Measurements from ENCODE around the gene EIF4H. TPM values are rescaled to one million over a fixed set of nuclear protein-coding genes. Genes with fewer than 3 reads are reported as not detected.

Gene EIF4H
- polyA plus RNA-seq, 1 donor (not counting 4 experiments of a cell fraction or from before 2014, with no cell fraction given), result 340 TPM

DNA sequence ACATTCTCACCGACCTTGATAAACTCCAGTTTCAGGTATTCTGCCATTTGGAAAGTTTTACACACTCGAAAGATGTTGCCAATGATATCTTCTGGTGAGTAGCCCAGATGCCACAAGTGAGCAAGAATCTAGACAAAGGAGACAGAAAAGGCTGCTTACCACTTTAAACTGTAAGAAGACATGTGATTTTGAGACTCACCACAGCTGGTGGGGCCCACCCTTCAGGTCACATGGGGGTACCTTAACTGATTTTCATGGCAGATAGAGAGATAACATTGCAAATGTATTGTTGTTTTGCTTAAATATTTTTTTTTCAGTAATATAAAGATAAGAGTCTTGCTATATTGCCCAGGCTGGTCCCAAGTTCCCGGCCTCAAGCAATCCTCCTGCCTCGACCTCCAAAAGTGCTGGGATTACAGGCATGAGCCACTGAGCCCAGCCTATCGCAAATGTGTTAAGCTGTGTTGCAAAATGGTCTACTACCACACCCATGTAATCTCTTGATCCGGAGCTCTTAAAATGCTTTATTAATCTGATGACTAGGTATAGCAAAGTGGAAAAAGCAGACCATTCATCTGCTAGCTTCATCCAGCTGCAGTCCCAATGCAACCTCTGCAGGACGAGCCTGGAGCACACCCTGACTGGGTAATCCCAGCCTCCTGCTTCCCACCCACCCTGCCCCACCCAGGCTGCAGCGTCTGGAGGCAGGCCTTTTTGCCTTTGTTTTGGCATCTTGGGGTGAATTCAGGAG lies 61.5 kb downstream of the EIF4H start:
- Histone ChIP-seq H3K4me2 (ENCODE audit: control insufficient read depth, extremely low read depth, insufficient read depth, low read depth, low read length) (no peak overlapping the region), H3K36me3 (ENCODE audit: control insufficient read depth in 2 of 2, extremely low read depth in 1 of 2, insufficient read depth in 2 of 2, low read length in 2 of 2) (peaks cover 6 to 32% of the 10 kb centered on the region in 2 experiments), H3K4me3 (ENCODE audit: control insufficient read depth in 2 of 3, extremely low read depth in 1 of 3, insufficient read depth in 2 of 3, low read depth in 1 of 3, low read length in 3 of 3) (no peak overlapping the region), H3K4me1 (ENCODE audit: control insufficient read depth, extremely low read depth, insufficient read depth, low read length) (no peaks in the 10 kb centered on the region), H2AFZ (ENCODE audit: control insufficient read depth, low read length) (no peak overlapping the region), H3K9me3 (ENCODE audit: control insufficient read depth, low read depth, low read length) (no peaks in the 10 kb centered on the region), H3K27me3 (ENCODE audit: control insufficient read depth, extremely low read depth, insufficient read depth, low read length) (no peaks in the 10 kb centered on the region), H3K9me1 (ENCODE audit: control insufficient read depth, extremely low read depth, insufficient read depth, low read length) (no peaks in the 10 kb centered on the region), H3K27ac (ENCODE audit: control insufficient read depth, insufficient read depth, low read length) (no peak overlapping the region), H4K20me1 (ENCODE audit: control insufficient read depth, extremely low read depth, insufficient read depth, low read length) (no peaks in the 10 kb centered on the region), H3K79me2 (ENCODE audit: control insufficient read depth, insufficient read depth, low read length) (no peaks in the 10 kb centered on the region), H3K9ac (ENCODE audit: control insufficient read depth, extremely low read depth, insufficient read depth, low read length) (no peak overlapping the region)
- no peak for TF ChIP-seq EZH2 (IDR thresholded peaks at IDR 0.05; ENCODE audit: low read length)
- FAIRE-seq (no peak), DNase-seq (ENCODE audit: low read depth, low spot score) (no peak)
- dilution Hi-C loops (cut with MboI; ENCODE audit: extremely low pct_ligation_motif_present, low sequenced_read_pairs), result no loop called here

DNA sequence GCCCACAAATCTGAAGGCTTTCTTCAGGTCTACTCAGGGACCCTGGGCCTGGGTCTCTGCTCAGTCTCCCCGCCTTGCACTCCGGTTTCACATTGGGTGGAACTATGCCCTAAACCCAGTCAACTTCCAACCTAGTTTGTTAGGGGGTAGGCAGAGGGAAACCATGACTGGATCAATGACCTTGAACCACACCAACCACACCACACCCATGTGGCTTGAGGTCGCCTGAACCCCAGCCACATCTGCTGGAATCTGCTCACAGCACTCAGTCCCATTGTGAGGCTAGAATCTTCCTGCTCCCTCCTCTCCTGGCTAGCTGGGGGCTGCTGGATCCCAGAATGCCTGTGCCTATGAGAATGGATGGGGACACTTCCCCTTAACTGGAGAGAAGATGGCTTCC lies 62.1 kb downstream of the EIF4H start:
- dilution Hi-C loops (cut with MboI; ENCODE audit: extremely low pct_ligation_motif_present, low sequenced_read_pairs), result no loop called here
- Histone ChIP-seq H4K20me1 (ENCODE audit: control insufficient read depth, extremely low read depth, insufficient read depth, low read length) (no peaks in the 10 kb centered on the region), H3K4me2 (ENCODE audit: control insufficient read depth, extremely low read depth, insufficient read depth, low read depth, low read length) (no peak overlapping the region), H3K79me2 (ENCODE audit: control insufficient read depth, insufficient read depth, low read length) (no peaks in the 10 kb centered on the region), H3K4me3 (ENCODE audit: control insufficient read depth in 2 of 3, extremely low read depth in 1 of 3, insufficient read depth in 2 of 3, low read depth in 1 of 3, low read length in 3 of 3) (no peak overlapping the region), H3K27ac (ENCODE audit: control insufficient read depth, insufficient read depth, low read length) (no peak overlapping the region), H3K36me3 (ENCODE audit: control insufficient read depth in 2 of 2, extremely low read depth in 1 of 2, insufficient read depth in 2 of 2, low read length in 2 of 2) (peaks cover 6 to 35% of the 10 kb centered on the region in 2 experiments), H3K4me1 (ENCODE audit: control insufficient read depth, extremely low read depth, insufficient read depth, low read length) (no peaks in the 10 kb centered on the region), H3K9ac (ENCODE audit: control insufficient read depth, extremely low read depth, insufficient read depth, low read length) (no peak overlapping the region), H3K27me3 (ENCODE audit: control insufficient read depth, extremely low read depth, insufficient read depth, low read length) (no peaks in the 10 kb centered on the region), H3K9me3 (ENCODE audit: control insufficient read depth, low read depth, low read length) (no peaks in the 10 kb centered on the region), H3K9me1 (ENCODE audit: control insufficient read depth, extremely low read depth, insufficient read depth, low read length) (no peaks in the 10 kb centered on the region), H2AFZ (ENCODE audit: control insufficient read depth, low read length) (no peak overlapping the region)
- FAIRE-seq, result no peak
- TF ChIP-seq EZH2 (IDR thresholded peaks at IDR 0.05; ENCODE audit: low read length) (no peak), CTCF (optimal IDR thresholded peaks at IDR 0.05 in 1 of 3, IDR thresholded peaks at IDR 0.05 in 1 of 3, conservative IDR thresholded peaks at IDR 0.05 in 1 of 3; ENCODE audit: extremely low read depth in 1 of 3, insufficient read depth in 2 of 3, low read length in 3 of 3) (no peak)
- no peak for DNase-seq (ENCODE audit: low read depth, low spot score)

All from keratinocyte (primary cell).